SK-N-SH treated with all-trans-retinoic acid at 6 μM for 48 hours (cell line): ENCODE results near the gene AHCYL1.

ENCODE experiments used
- ATAC-seq: fragments of 200-7000 bp; cut with Tn5 transposase; 3 replicates; pipeline ENCODE4 v1.9.1; 2020; ENCODE audit warnings: mild to moderate bottlenecking, moderate library complexity
- BACH2 ChIP-seq: fragments of 250-450 bp; sonication (Bioruptor Pico); IDR thresholded peaks from 2 replicates; pipeline ENCODE4 v1.9.0; 2021; ENCODE audit warnings: mild to moderate bottlenecking, borderline replicate concordance
- CSDC2 ChIP-seq: fragments of 250-450 bp; sonication (Bioruptor Pico); IDR thresholded peaks from 2 replicates; pipeline ENCODE4 v1.5.0; 2020; ENCODE audit warnings: mild to moderate bottlenecking, moderate library complexity
- ESRRG ChIP-seq: fragments of 250-450 bp; sonication (Bioruptor Pico); IDR thresholded peaks from 2 replicates; pipeline ENCODE4 v1.6.1; 2021; ENCODE audit warnings: mild to moderate bottlenecking
- GLIS3 ChIP-seq: fragments of 250-450 bp; sonication (Bioruptor Pico); IDR thresholded peaks from 2 replicates; pipeline ENCODE4 v1.5.0; 2020; ENCODE audit warnings: mild to moderate bottlenecking, moderate library complexity
- ISL1 ChIP-seq: fragments of 250-450 bp; sonication (Bioruptor Pico); IDR thresholded peaks from 2 replicates; pipeline ENCODE4 v2.1.2; 2022; ENCODE audit warnings: mild to moderate bottlenecking, moderate library complexity
- OSR1 ChIP-seq: fragments of 250-450 bp; sonication (Bioruptor Pico); IDR thresholded peaks from 2 replicates; pipeline ENCODE4 v1.8.0; 2022; ENCODE audit warnings: moderate library complexity, mild to moderate bottlenecking, inconsistent platforms
- PPARA ChIP-seq: fragments of 250-450 bp; sonication (Bioruptor Pico); IDR thresholded peaks from 2 replicates; pipeline ENCODE4 v1.5.0; 2020; ENCODE audit warnings: mild to moderate bottlenecking, borderline replicate concordance
- RARB ChIP-seq: fragments of 250-450 bp; sonication (Bioruptor Pico); IDR thresholded peaks from 2 replicates; pipeline ENCODE4 v1.8.0; 2021; ENCODE audit warnings: mild to moderate bottlenecking, moderate library complexity
- SNAI2 ChIP-seq: fragments of 250-450 bp; sonication (Bioruptor Pico); IDR thresholded peaks from 2 replicates; pipeline ENCODE4 v1.5.0; 2020; ENCODE audit warnings: mild to moderate bottlenecking, moderate library complexity
- TCF4 ChIP-seq: fragments of 250-450 bp; sonication (Bioruptor Pico); IDR thresholded peaks from 2 replicates; pipeline ENCODE4 v1.8.0; 2021; ENCODE audit warnings: mild to moderate bottlenecking, moderate library complexity, borderline replicate concordance
- TOX ChIP-seq: fragments of 250-450 bp; sonication (Bioruptor Pico); IDR thresholded peaks from 2 replicates; pipeline ENCODE4 v1.8.0; 2021; ENCODE audit warnings: mild to moderate bottlenecking, moderate library complexity, borderline replicate concordance
- ZC3H10 ChIP-seq: fragments of 250-450 bp; sonication (Bioruptor Pico); IDR thresholded peaks from 2 replicates; pipeline ENCODE4 v1.5.1; 2021; ENCODE audit warnings: mild to moderate bottlenecking, moderate library complexity
- ZFP3 ChIP-seq: fragments of 250-450 bp; sonication (Bioruptor Pico); IDR thresholded peaks from 2 replicates; pipeline ENCODE4 v1.5.0; 2020; ENCODE audit warnings: mild to moderate bottlenecking, moderate library complexity
- ZNF565 ChIP-seq: fragments of 450-650 bp; formaldehyde crosslinking; conservative IDR thresholded peaks from 2 replicates; pipeline ENCODE4 v1.5.0; 2020; ENCODE audit warnings: low read depth, mild to moderate bottlenecking, moderate library complexity
- ZNF70 ChIP-seq: fragments of 450-650 bp; formaldehyde crosslinking; IDR thresholded peaks from 2 replicates; pipeline ENCODE4 v1.5.0; 2020; ENCODE audit warnings: mild to moderate bottlenecking, moderate library complexity
- ZNF8 ChIP-seq: fragments of 450-650 bp; formaldehyde crosslinking; IDR thresholded peaks from 2 replicates; pipeline ENCODE4 v1.5.0; 2020; ENCODE audit warnings: mild to moderate bottlenecking, moderate library complexity
- TF ChIP-seq, protein P1 (sequence below): fragments of 250-450 bp; sonication (Bioruptor Pico); IDR thresholded peaks from 2 replicates; pipeline ENCODE4 v1.5.1; 2020; ENCODE audit warnings: low read depth, mild to moderate bottlenecking, moderate library complexity
- TF ChIP-seq, protein P2 (sequence below): fragments of 250-450 bp; sonication (Bioruptor Pico); IDR thresholded peaks from 2 replicates; pipeline ENCODE4 v1.8.0; 2020; ENCODE audit warnings: mild to moderate bottlenecking, moderate library complexity, borderline replicate concordance
- TF ChIP-seq, protein P3 (sequence below): fragments of 250-450 bp; sonication (Bioruptor Pico); IDR thresholded peaks from 2 replicates; pipeline ENCODE4 v1.8.0; 2021; ENCODE audit warnings: low read depth, mild to moderate bottlenecking, moderate library complexity, borderline replicate concordance
- TF ChIP-seq, protein P4 (sequence below): fragments of 250-450 bp; sonication (Bioruptor Pico); IDR thresholded peaks from 2 replicates; pipeline ENCODE4 v1.5.1; 2021; ENCODE audit warnings: mild to moderate bottlenecking, moderate library complexity
- TF ChIP-seq, protein P5 (sequence below): fragments of 250-450 bp; sonication (Bioruptor Pico); IDR thresholded peaks from 2 replicates; pipeline ENCODE4 v1.5.0; 2020; ENCODE audit warnings: mild to moderate bottlenecking, moderate library complexity

Gene AHCYL1

DNA sequence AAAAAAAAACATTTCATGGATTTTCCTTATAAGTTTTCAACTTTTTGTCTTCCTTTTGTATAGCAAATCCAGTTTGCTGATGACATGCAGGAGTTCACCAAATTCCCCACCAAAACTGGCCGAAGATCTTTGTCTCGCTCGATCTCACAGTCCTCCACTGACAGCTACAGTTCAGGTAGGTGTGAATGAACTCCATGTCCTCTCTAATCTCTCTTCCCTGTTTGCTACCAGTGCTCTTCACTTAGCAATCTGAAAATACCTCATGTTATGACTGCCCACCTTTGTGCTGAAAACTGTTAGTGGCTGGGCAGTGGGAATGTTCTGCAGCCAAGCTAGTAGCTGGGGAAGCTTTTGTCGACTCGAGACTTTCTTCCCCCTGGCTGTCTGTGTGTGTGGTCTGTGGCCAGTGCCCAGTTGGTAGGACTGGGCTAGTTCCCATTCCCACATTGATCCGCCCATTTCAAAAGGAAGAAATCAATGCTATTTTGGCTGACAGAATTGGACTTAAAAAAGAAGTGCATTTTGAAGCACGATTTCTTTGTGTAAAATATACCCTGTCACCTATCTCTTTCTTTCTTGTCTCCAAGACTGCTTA is 24.5 kb downstream of the AHCYL1 start (continued):
- TF ChIP-seq ZC3H10 (CRISPR knock-in tag): no peak
- TF ChIP-seq, protein P1, sequence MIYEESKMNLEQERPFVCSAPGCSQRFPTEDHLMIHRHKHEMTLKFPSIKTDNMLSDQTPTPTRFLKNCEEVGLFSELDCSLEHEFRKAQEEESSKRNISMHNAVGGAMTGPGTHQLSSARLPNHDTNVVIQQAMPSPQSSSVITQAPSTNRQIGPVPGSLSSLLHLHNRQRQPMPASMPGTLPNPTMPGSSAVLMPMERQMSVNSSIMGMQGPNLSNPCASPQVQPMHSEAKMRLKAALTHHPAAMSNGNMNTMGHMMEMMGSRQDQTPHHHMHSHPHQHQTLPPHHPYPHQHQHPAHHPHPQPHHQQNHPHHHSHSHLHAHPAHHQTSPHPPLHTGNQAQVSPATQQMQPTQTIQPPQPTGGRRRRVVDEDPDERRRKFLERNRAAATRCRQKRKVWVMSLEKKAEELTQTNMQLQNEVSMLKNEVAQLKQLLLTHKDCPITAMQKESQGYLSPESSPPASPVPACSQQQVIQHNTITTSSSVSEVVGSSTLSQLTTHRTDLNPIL (CRISPR knock-in tag): no peak

DNA sequence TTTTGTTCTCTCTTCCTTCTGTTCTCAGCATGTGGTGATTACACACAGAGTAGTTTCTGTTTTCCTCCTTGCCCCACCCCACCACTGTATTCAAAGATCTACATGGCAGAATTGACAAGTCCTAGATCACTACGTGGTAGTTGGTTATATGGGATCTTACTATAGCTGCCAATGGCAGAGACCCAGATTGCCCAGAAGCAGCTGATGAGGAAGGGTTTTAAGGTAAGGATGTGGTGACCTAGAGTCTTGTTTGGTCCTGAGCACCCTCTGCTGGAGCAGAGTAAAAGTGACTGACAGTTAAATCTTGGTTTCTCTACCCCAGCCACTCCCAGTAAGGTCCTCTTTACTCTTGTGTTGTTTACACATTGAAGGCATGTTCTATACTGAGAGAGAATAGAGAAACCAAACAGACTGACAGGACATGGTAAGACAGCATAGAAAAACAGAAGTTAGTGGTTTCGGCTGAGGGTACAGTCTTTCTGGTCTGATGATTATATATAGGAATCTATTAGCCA is 27.0 kb downstream of the AHCYL1 start:
- ATAC-seq: peak; percentile 96
- TF ChIP-seq, protein P2, sequence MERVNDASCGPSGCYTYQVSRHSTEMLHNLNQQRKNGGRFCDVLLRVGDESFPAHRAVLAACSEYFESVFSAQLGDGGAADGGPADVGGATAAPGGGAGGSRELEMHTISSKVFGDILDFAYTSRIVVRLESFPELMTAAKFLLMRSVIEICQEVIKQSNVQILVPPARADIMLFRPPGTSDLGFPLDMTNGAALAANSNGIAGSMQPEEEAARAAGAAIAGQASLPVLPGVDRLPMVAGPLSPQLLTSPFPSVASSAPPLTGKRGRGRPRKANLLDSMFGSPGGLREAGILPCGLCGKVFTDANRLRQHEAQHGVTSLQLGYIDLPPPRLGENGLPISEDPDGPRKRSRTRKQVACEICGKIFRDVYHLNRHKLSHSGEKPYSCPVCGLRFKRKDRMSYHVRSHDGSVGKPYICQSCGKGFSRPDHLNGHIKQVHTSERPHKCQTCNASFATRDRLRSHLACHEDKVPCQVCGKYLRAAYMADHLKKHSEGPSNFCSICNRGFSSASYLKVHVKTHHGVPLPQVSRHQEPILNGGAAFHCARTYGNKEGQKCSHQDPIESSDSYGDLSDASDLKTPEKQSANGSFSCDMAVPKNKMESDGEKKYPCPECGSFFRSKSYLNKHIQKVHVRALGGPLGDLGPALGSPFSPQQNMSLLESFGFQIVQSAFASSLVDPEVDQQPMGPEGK (CRISPR knock-in tag): no peak
- TF ChIP-seq BACH2 (CRISPR knock-in tag): no peak
- TF ChIP-seq, protein P3, sequence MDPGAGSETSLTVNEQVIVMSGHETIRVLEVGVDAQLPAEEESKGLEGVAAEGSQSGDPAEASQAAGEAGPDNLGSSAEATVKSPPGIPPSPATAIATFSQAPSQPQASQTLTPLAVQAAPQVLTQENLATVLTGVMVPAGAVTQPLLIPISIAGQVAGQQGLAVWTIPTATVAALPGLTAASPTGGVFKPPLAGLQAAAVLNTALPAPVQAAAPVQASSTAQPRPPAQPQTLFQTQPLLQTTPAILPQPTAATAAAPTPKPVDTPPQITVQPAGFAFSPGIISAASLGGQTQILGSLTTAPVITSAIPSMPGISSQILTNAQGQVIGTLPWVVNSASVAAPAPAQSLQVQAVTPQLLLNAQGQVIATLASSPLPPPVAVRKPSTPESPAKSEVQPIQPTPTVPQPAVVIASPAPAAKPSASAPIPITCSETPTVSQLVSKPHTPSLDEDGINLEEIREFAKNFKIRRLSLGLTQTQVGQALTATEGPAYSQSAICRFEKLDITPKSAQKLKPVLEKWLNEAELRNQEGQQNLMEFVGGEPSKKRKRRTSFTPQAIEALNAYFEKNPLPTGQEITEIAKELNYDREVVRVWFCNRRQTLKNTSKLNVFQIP: no peak
- TF ChIP-seq OSR1 (CRISPR knock-in tag): no peak
- TF ChIP-seq CSDC2 (CRISPR knock-in tag): no peak
- no peak for TF ChIP-seq ZC3H10 (CRISPR knock-in tag)
- TF ChIP-seq ESRRG (CRISPR knock-in tag): no peak

DNA sequence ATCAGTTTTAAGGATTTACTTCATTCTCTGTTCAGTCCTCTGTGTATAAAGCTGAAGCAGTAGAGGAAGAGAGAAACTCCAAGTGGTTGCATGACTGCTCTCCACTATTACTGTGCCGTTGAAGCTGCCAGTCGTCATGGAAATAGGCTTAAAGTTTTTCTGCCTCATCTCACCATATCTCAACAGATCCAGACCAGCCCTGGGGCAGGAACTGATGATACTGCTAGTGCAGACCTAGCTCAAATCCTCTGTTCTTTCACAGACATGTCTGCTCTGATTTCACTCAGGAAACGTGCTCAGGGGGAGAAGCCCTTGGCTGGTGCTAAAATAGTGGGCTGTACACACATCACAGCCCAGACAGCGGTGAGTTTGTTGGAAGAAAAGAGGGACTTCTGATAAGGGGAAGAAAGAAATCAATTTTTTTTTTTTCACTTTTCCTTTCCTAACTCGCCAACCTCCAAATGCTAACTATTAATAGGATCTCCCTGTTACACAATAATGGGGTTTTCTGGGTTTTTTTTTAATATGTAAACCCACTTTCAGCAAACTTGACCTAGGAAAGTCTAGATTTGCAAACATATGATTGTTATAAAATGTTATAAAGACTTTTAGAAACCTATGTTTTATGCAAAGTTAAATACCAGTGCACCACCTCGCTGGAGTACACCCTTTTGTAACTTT is 27.7 kb downstream of the AHCYL1 start:
- peak; percentile 34; the same call in 1 of the 3 replicates for ATAC-seq
- TF ChIP-seq ZFP3 (CRISPR knock-in tag): no peak
- no peak for TF ChIP-seq ZNF70

DNA sequence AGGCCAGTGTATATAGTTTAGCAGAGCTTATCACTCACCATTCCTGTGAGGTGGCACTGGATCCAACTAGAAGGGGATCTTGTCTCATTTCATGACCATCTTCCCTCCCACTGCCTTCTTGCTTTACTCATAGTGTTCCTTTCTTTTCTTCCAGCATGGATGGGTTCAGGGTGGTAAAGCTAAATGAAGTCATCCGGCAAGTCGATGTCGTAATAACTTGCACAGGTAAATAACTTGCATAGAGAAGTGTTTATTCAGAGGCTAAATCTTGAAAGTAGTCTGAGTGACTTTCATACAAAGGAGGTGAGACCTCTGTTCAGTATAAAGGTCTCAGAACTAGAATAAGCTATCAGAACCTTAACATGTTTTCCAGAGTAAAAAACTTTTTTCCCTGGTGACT is 33.2 kb downstream of the AHCYL1 start:
- TF ChIP-seq CSDC2 (CRISPR knock-in tag): no peak
- no peak for TF ChIP-seq ZFP3 (CRISPR knock-in tag)
- no peak for TF ChIP-seq SNAI2 (CRISPR knock-in tag)
- no peak for TF ChIP-seq PPARA (CRISPR knock-in tag)
- TF ChIP-seq, protein P4, sequence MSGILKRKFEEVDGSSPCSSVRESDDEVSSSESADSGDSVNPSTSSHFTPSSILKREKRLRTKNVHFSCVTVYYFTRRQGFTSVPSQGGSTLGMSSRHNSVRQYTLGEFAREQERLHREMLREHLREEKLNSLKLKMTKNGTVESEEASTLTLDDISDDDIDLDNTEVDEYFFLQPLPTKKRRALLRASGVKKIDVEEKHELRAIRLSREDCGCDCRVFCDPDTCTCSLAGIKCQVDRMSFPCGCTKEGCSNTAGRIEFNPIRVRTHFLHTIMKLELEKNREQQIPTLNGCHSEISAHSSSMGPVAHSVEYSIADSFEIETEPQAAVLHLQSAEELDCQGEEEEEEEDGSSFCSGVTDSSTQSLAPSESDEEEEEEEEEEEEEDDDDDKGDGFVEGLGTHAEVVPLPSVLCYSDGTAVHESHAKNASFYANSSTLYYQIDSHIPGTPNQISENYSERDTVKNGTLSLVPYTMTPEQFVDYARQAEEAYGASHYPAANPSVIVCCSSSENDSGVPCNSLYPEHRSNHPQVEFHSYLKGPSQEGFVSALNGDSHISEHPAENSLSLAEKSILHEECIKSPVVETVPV (CRISPR knock-in tag): no peak
- no peak for TF ChIP-seq RARB (CRISPR knock-in tag)
- ATAC-seq: no peak

DNA sequence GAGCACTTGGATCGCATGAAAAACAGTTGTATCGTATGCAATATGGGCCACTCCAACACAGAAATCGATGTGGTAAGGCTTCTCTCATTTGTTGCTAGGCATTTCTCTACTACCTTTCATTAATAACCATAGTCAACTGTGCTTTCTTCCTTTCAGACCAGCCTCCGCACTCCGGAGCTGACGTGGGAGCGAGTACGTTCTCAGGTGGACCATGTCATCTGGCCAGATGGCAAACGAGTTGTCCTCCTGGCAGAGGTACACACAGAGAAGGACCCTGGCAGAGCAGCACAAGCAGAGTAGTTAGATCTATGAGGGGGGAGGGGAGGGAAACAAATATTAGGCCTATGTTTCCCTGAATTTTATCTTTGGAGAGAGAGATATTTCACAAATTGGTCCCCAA is 33.8 kb downstream of the AHCYL1 start:
- no peak for ATAC-seq
- TF ChIP-seq, protein P1 (CRISPR knock-in tag): no peak
- no peak for TF ChIP-seq TCF4 (CRISPR knock-in tag)
- TF ChIP-seq, protein P5, sequence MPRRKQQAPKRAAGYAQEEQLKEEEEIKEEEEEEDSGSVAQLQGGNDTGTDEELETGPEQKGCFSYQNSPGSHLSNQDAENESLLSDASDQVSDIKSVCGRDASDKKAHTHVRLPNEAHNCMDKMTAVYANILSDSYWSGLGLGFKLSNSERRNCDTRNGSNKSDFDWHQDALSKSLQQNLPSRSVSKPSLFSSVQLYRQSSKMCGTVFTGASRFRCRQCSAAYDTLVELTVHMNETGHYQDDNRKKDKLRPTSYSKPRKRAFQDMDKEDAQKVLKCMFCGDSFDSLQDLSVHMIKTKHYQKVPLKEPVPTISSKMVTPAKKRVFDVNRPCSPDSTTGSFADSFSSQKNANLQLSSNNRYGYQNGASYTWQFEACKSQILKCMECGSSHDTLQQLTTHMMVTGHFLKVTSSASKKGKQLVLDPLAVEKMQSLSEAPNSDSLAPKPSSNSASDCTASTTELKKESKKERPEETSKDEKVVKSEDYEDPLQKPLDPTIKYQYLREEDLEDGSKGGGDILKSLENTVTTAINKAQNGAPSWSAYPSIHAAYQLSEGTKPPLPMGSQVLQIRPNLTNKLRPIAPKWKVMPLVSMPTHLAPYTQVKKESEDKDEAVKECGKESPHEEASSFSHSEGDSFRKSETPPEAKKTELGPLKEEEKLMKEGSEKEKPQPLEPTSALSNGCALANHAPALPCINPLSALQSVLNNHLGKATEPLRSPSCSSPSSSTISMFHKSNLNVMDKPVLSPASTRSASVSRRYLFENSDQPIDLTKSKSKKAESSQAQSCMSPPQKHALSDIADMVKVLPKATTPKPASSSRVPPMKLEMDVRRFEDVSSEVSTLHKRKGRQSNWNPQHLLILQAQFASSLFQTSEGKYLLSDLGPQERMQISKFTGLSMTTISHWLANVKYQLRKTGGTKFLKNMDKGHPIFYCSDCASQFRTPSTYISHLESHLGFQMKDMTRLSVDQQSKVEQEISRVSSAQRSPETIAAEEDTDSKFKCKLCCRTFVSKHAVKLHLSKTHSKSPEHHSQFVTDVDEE: no peak
- TF ChIP-seq PPARA (CRISPR knock-in tag): no peak
- TF ChIP-seq ESRRG (CRISPR knock-in tag): no peak
- no peak for TF ChIP-seq ZNF565 (CRISPR knock-in tag)
- no peak for TF ChIP-seq RARB (CRISPR knock-in tag)
- no peak for TF ChIP-seq OSR1 (CRISPR knock-in tag)
- no peak for TF ChIP-seq ISL1
- TF ChIP-seq ZFP3 (CRISPR knock-in tag): no peak
- TF ChIP-seq ZC3H10 (CRISPR knock-in tag): no peak
- TF ChIP-seq, protein P2 (CRISPR knock-in tag): no peak
- TF ChIP-seq ZNF8 (CRISPR knock-in tag): no peak
- TF ChIP-seq GLIS3: no peak
- no peak for TF ChIP-seq ZNF70
- TF ChIP-seq TOX (CRISPR knock-in tag): no peak
